AG04449 (cell line): ENCODE measurements around the gene CBR3.
A peak's percentile ranks its signal among the peaks of the same experiment; 100 is the strongest.

Source experiments
- CTCF ChIA-PET: fragments of 350-600 bp; formaldehyde crosslinking; extraction: SDS; loops from one replicate; lab custom pipeline; 2021; ENCODE audit warnings: antibody characterized with exemption; lab: Yijun Ruan, JAX
- POLR2A ChIA-PET: fragments of 400-600, 350-600 bp; formaldehyde crosslinking; extraction: SDS; loops from one replicate; lab custom pipeline; 2020; ENCODE audit warnings: antibody characterized with exemption, inconsistent platforms; lab: Yijun Ruan, JAX
- DNase-seq: peaks from one replicate; pipeline ENCODE4 v3.0.0-alpha.2; 2010; ENCODE audit warnings: low read depth, low spot score
- H3K4me3 ChIP-seq: 2 replicates; pipeline ENCODE4 v1.5.1; 2011; ENCODE audit warnings: low read depth, mild to moderate bottlenecking, control low read depth, low read length
- CTCF ChIP-seq: IDR thresholded peaks from one replicate; pipeline ENCODE4 v1.5.1; 2011; ENCODE audit warnings: mild to moderate bottlenecking, moderate library complexity, low read length, control low read depth, inconsistent platforms; ENCODE audit not compliant: insufficient read depth; ENCODE audit errors: missing control alignments

Gene CBR3

GRCh38 chr21:36124395-36124794, 10.5 kb upstream of the CBR3 start:
- TF ChIP-seq CTCF: no peak
- ChIA-PET POLR2A (no interaction called here), CTCF (interaction anchor here (0.6 to 8.0 kb wide), 10 partner anchors 9 to 100 kb away, joined by 3 to 100 read pairs (median 4); no protein-coding TSS in a partner anchor)
- H3K4me3 ChIP-seq: no peak overlapping the region
- DNase-seq: no peak

- POLR2A ChIA-PET: no interaction called here
- no peak for DNase-seq
- no peak overlapping the region for H3K4me3 ChIP-seq
- peak; percentile 84 for TF ChIP-seq CTCF
- CTCF ChIA-PET: interaction anchor here (0.7 to 8.0 kb wide), 11 partner anchors 8 to 258 kb away, joined by 3 to 100 read pairs (median 3); no protein-coding TSS in a partner anchor
These were observed 9.2 kb upstream of the CBR3 start for GRCh38 chr21:36125512-36126207.

GRCh38 chr21:36126208-36126565, 8.7 kb upstream of the CBR3 start:
- CTCF ChIA-PET: interaction anchor here (0.7 to 8.0 kb wide), 8 partner anchors 7 to 107 kb away, joined by 3 to 100 read pairs (median 3); no protein-coding TSS in a partner anchor
- H3K4me3 ChIP-seq: no peak overlapping the region
- no peak for TF ChIP-seq CTCF
- no peak for DNase-seq
- POLR2A ChIA-PET: no interaction called here

- no peak overlapping the region for H3K4me3 ChIP-seq
- TF ChIP-seq CTCF: no peak
- DNase-seq: no peak
- POLR2A ChIA-PET: no interaction called here
- CTCF ChIA-PET: interaction anchor here (0.7 to 8.0 kb wide), 6 partner anchors 11 to 84 kb away, joined by 3 to 100 read pairs (median 3); no protein-coding TSS in a partner anchor
These were observed 8.2 kb upstream of the CBR3 start for GRCh38 chr21:36126621-36127110.

GRCh38 chr21:36127250-36127904, 7.5 kb upstream of the CBR3 start:
- CTCF ChIA-PET: interaction anchor here (1.0 to 8.0 kb wide), 4 partner anchors 12 to 85 kb away, joined by 3 to 100 read pairs (median 4); no protein-coding TSS in a partner anchor
- POLR2A ChIA-PET: no interaction called here
- DNase-seq: no peak
- no peak overlapping the region for H3K4me3 ChIP-seq
- TF ChIP-seq CTCF: no peak

- DNase-seq: no peak
- no peak overlapping the region for H3K4me3 ChIP-seq
- TF ChIP-seq CTCF: no peak
- CTCF ChIA-PET: interaction anchor here (0.6 to 8.0 kb wide), 2 partner anchors 13 to 374 kb away, joined by 3 to 100 read pairs; no protein-coding TSS in a partner anchor
- POLR2A ChIA-PET: no interaction called here
These were observed 6.9 kb upstream of the CBR3 start for GRCh38 chr21:36127977-36128376.
